K562 (cell line): Measurements from ENCODE around the gene TMSB4X. TPM values are rescaled to one million over a fixed set of nuclear protein-coding genes. Genes with fewer than 3 reads are reported as not detected.

Experiments used
- ARNT ChIP-seq, 2 experiments: fragments of 450-650 bp; IDR thresholded peaks; 2 replicates each; pipeline ENCODE4 v1.6.1; 2016; ENCODE audit warnings: mild to moderate bottlenecking in 1 of 2
- CBX2 ChIP-seq: fragments of 200-600 bp; sonication (generic); IDR thresholded peaks from one replicate; pipeline ENCODE4 v1.6.1; 2012; ENCODE audit warnings: mild to moderate bottlenecking, low read length, inconsistent platforms; ENCODE audit not compliant: insufficient read depth, poor library complexity, severe bottlenecking
- CEBPG ChIP-seq, 3 experiments: fragments of 200-800 bp in 1 of 3; sonication (Bioruptor generic) in 1 of 3; sonication (generic) in 1 of 3; formaldehyde crosslinking in 1 of 3; IDR thresholded peaks in 2 of 3; conservative IDR thresholded peaks in 1 of 3; 2 replicates each; pipeline versions ENCODE4 v1.6.1 to v1.8.0; 2016 to 2022; ENCODE audit warnings: missing compliant biosample characterization in 2 of 3, missing genetic modification characterization in 2 of 3, mild to moderate bottlenecking in 1 of 3, missing genetic modification reagents in 1 of 3
- CHCHD3 ChIP-seq: fragments of 250-450 bp; sonication (Bioruptor Pico); IDR thresholded peaks from 2 replicates; pipeline ENCODE4 v2.1.2; 2022; ENCODE audit warnings: mild to moderate bottlenecking
- ETV1 ChIP-seq: fragments of 450-650 bp; conservative IDR thresholded peaks from 2 replicates; pipeline ENCODE4 v1.6.1; 2016; ENCODE audit warnings: missing genetic modification characterization, control low read depth, low read depth, missing compliant biosample characterization
- FOXJ2 ChIP-seq: fragments of 200-800 bp; sonication (Bioruptor generic); IDR thresholded peaks from 2 replicates; pipeline ENCODE4 v1.6.1; 2016; ENCODE audit warnings: missing genetic modification characterization, missing compliant biosample characterization
- IFI16 ChIP-seq: fragments of 250-450 bp; sonication (Bioruptor Pico); IDR thresholded peaks from 2 replicates; pipeline ENCODE4 v2.1.2; 2022; ENCODE audit warnings: mild to moderate bottlenecking, inconsistent platforms
- POLR2A ChIP-seq: fragments of 450-650 bp; conservative IDR thresholded peaks from 2 replicates; pipeline ENCODE4 v1.6.1; 2016
- RBM15 ChIP-seq: fragments of 200-400 bp; formaldehyde crosslinking; IDR thresholded peaks from 2 replicates; pipeline ENCODE4 v1.6.1; 2018; ENCODE audit warnings: mild to moderate bottlenecking, low read length, moderate library complexity; ENCODE audit not compliant: insufficient read depth
- SIN3A ChIP-seq, 2 experiments: fragments of 150-350 bp in 1 of 2; IDR thresholded peaks; 2 replicates each; pipeline ENCODE4 v1.6.1; 2011 to 2016; ENCODE audit warnings: borderline replicate concordance in 2 of 2, low read depth in 2 of 2, low read length in 2 of 2, mild to moderate bottlenecking in 2 of 2, moderate library complexity in 2 of 2; ENCODE audit not compliant: control insufficient read depth in 1 of 2
- TAF9B ChIP-seq: fragments of 450-650 bp; IDR thresholded peaks from 2 replicates; pipeline ENCODE4 v1.6.1; 2018; ENCODE audit warnings: mild to moderate bottlenecking; ENCODE audit not compliant: partially characterized antibody
- TEAD2 ChIP-seq: fragments of 450-650 bp; IDR thresholded peaks from 2 replicates; pipeline ENCODE4 v1.6.1; 2016; ENCODE audit warnings: missing genetic modification characterization, control low read depth, missing compliant biosample characterization
- ZFX ChIP-seq: sonication (generic); formaldehyde crosslinking; IDR thresholded peaks from 2 replicates; pipeline ENCODE4 v1.8.0; 2022; ENCODE audit warnings: mild to moderate bottlenecking, missing genetic modification reagents, moderate library complexity
- ZKSCAN3 ChIP-seq: fragments of 250-450 bp; sonication (Bioruptor Pico); IDR thresholded peaks from 2 replicates; pipeline ENCODE4 v1.4.0; 2020
- ZNF217 ChIP-seq: sonication (generic); formaldehyde crosslinking; IDR thresholded peaks from 2 replicates; pipeline ENCODE4 v1.8.0; 2022; ENCODE audit warnings: mild to moderate bottlenecking, missing genetic modification reagents
- ZNF224 ChIP-seq: sonication (generic); formaldehyde crosslinking; IDR thresholded peaks from 2 replicates; pipeline ENCODE4 v1.8.0; 2022; ENCODE audit warnings: mild to moderate bottlenecking, missing genetic modification reagents
- ZNF354B ChIP-seq: fragments of 250-450 bp; sonication (Bioruptor Pico); IDR thresholded peaks from 2 replicates; pipeline ENCODE4 v1.4.0; 2020
- ZNF717 ChIP-seq: fragments of 250-450 bp; sonication (Bioruptor Pico); IDR thresholded peaks from 2 replicates; pipeline ENCODE4 v1.5.0; 2021
- ZZZ3 ChIP-seq: fragments of 450-650 bp; IDR thresholded peaks from 2 replicates; pipeline ENCODE4 v1.6.1; 2016; ENCODE audit warnings: antibody characterized with exemption, mild to moderate bottlenecking, moderate library complexity
- polyA plus RNA-seq, 8 experiments: library from polyadenylated mRNA; depleted of rRNA in 4 of 8; stranded (reverse) in 5 of 8; unstranded in 3 of 8; fragments of >200 nt; fragmentation: Nextera tagmentation in 2 of 8; fragmentation: Illumina TruSeq in 1 of 8; extraction: Ambion mirVana in 2 of 8; extraction: Trizol in 1 of 8; gene quantifications; 2 replicates each; pipeline versions ENCODE4 v1.2.1 to v1.2.3, GENCODE V29; 2011 to 2014; ENCODE audit warnings: inconsistent platforms in 1 of 8, missing spikeins in 1 of 8
- total RNA-seq, 7 experiments: library from RNA; depleted of rRNA in 6 of 7; stranded (reverse); fragments of >200 nt in 6 of 7; fragmentation: Illumina TruSeq in 2 of 7; extraction: Trizol in 2 of 7; gene quantifications; 2 replicates each; pipeline versions ENCODE4 v1.2.1 to v1.2.3, GENCODE V29; 2011 to 2021; ENCODE audit warnings: low replicate concordance in 1 of 7
- TF ChIP-seq, protein P1 (sequence below): fragments of 250-450 bp; sonication (Bioruptor Pico); IDR thresholded peaks from 2 replicates; pipeline ENCODE4 v1.6.1; 2021; ENCODE audit warnings: mild to moderate bottlenecking
- TF ChIP-seq, protein P2 (sequence below): fragments of 450-650 bp; formaldehyde crosslinking; IDR thresholded peaks from 2 replicates; pipeline ENCODE4 v1.4.0; 2022; ENCODE audit warnings: missing genetic modification characterization
- TF ChIP-seq, protein P3 (sequence below): IDR thresholded peaks from 2 replicates; pipeline ENCODE4 v1.6.1; 2011; ENCODE audit not compliant: insufficient read length; ENCODE audit errors: extremely low read depth
- TF ChIP-seq, protein P4 (sequence below): fragments of 250-450 bp; sonication (Bioruptor Pico); IDR thresholded peaks from 2 replicates; pipeline ENCODE4 v1.8.0; 2021; ENCODE audit warnings: borderline replicate concordance, mild to moderate bottlenecking, moderate library complexity; ENCODE audit not compliant: poor library complexity, severe bottlenecking

TMSB4X gene
- total and polyA plus RNA-seq, 9 of the 15 experiments (the other 6 are each of a cell fraction or from before 2014, with no cell fraction given): 1,035 to 2,035 (median 1,529) TPM

DNA sequence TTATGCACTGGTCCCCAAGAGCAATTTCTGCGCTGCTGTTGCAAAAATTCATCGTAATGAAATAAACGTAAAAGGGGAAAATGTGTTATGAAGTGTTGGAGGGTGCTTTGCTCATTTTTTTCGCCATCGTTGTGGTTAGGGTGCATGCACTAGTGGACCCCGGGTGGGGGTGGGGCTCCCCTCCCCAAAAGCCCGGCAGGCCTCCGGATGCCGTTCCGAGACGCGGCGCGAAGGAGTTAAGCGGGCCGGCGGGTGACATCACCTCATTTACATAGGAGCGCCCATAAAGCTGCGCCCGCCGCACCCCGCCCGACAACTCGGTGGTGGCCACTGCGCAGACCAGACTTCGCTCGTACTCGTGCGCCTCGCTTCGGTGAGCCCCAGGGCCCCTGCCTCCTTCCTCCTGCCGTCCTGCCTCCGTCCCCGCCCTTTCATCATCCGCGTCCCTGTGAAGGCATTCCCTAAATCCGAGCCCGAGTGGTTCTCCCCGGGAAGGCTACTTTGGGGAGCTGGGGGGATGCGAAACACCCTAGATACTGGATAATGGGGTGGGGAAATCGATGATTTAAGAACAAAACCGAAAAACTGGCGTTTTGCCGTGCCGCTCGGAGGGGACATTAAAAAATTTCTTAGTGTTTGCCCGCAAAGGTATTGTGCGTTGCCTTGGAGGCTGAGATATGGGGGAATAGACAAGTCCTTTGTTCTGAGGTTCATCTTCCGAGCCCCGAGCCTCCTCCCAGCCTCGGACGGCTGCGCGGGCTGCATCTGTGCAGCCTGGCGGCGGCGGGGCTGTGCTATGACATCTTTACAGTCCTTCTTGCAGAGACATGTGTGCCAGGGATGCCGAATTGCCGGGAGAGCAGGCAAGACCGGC lies at the start of gene TMSB4X (continued):
- TF ChIP-seq TAF9B (peak; percentile 22), ZNF354B (CRISPR knock-in tag) (no peak), ZNF217 (CRISPR knock-in tag) (no peak), ZNF717 (CRISPR knock-in tag) (no peak), ARNT (IDR thresholded peaks at IDR 0.05) (no peak), FOXJ2 (no peak), ZKSCAN3 (CRISPR knock-in tag) (no peak), ZFX (CRISPR knock-in tag) (peak; percentile 67; the same call in 1 of the 2 replicates), CBX2 (no peak), TEAD2 (tag) (no peak), SIN3A (IDR thresholded peaks at IDR 0.05; ENCODE audit: borderline replicate concordance in 2 of 2, control insufficient read depth in 1 of 2, low read depth in 2 of 2, low read length in 2 of 2) (peak in 1 of 2 experiments; percentile 53; a peak in 1 of 4 replicates), CEBPG (CRISPR knock-in tag; IDR thresholded peaks at IDR 0.05) (0 out of 2 replicates have a peak, but pooled peaks have one; percentile 25), CEBPG (tag; conservative IDR thresholded peaks at IDR 0.05 in 1 of 2, IDR thresholded peaks at IDR 0.05 in 1 of 2) (no peak), POLR2A (peak; percentile 99), IFI16 (CRISPR knock-in tag) (no peak), ZNF224 (no peak), RBM15 (0 out of 2 replicates have a peak, but pooled peaks have one; percentile 38), CHCHD3 (CRISPR knock-in tag) (no peak), ZZZ3 (no peak), ETV1 (peak; percentile 61)
- TF ChIP-seq, protein P1, sequence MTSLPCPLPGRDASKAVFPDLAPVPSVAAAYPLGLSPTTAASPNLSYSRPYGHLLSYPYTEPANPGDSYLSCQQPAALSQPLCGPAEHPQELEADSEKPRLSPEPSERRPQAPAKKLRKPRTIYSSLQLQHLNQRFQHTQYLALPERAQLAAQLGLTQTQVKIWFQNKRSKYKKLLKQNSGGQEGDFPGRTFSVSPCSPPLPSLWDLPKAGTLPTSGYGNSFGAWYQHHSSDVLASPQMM (CRISPR knock-in tag): no peak
- TF ChIP-seq, protein P2, sequence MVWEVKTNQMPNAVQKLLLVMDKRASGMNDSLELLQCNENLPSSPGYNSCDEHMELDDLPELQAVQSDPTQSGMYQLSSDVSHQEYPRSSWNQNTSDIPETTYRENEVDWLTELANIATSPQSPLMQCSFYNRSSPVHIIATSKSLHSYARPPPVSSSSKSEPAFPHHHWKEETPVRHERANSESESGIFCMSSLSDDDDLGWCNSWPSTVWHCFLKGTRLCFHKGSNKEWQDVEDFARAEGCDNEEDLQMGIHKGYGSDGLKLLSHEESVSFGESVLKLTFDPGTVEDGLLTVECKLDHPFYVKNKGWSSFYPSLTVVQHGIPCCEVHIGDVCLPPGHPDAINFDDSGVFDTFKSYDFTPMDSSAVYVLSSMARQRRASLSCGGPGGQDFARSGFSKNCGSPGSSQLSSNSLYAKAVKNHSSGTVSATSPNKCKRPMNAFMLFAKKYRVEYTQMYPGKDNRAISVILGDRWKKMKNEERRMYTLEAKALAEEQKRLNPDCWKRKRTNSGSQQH (CRISPR knock-in tag): no peak; the same call in 1 of the 2 replicates
- TF ChIP-seq, protein P3, sequence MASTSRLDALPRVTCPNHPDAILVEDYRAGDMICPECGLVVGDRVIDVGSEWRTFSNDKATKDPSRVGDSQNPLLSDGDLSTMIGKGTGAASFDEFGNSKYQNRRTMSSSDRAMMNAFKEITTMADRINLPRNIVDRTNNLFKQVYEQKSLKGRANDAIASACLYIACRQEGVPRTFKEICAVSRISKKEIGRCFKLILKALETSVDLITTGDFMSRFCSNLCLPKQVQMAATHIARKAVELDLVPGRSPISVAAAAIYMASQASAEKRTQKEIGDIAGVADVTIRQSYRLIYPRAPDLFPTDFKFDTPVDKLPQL: peak; percentile 88
- TF ChIP-seq, protein P4, sequence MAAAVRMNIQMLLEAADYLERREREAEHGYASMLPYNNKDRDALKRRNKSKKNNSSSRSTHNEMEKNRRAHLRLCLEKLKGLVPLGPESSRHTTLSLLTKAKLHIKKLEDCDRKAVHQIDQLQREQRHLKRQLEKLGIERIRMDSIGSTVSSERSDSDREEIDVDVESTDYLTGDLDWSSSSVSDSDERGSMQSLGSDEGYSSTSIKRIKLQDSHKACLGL (CRISPR knock-in tag): no peak
